HepG2 (cell line): Measurements from ENCODE around the gene SLC16A3. TPM values are rescaled to one million over a fixed set of nuclear protein-coding genes. Genes with fewer than 3 reads are reported as not detected.

Experiments
- DNMT1 ChIP-seq: sonication (generic); formaldehyde crosslinking; IDR thresholded peaks from 2 replicates; pipeline ENCODE4 v1.5.1; 2020; ENCODE audit warnings: mild to moderate bottlenecking, missing genetic modification reagents
- ELF1 ChIP-seq: sonication (generic); formaldehyde crosslinking; IDR thresholded peaks from 2 replicates; pipeline ENCODE4 v1.4.0; 2020; ENCODE audit warnings: missing genetic modification reagents
- ELF3 ChIP-seq: IDR thresholded peaks from 2 replicates; pipeline ENCODE4 v1.6.1; 2016; ENCODE audit warnings: missing genetic modification reagents, missing compliant biosample characterization
- GABPA ChIP-seq, 2 experiments: IDR thresholded peaks; 2 replicates each; pipeline ENCODE4 v1.6.1; 2011 to 2016; ENCODE audit warnings: low read depth in 2 of 2, low read length in 1 of 2, missing biosample characterization in 1 of 2, missing genetic modification characterization in 1 of 2
- GTF2F1 ChIP-seq: fragments of 150-350 bp; IDR thresholded peaks from 2 replicates; pipeline ENCODE4 v1.6.1; 2014; ENCODE audit warnings: low read length
- ISX ChIP-seq: sonication (generic); formaldehyde crosslinking; conservative IDR thresholded peaks from 2 replicates; pipeline ENCODE4 v1.5.0; 2020; ENCODE audit warnings: missing genetic modification reagents
- KLF12 ChIP-seq: sonication (generic); formaldehyde crosslinking; IDR thresholded peaks from 2 replicates; pipeline ENCODE4 v1.4.0; 2020; ENCODE audit warnings: missing genetic modification reagents, borderline replicate concordance
- NFE2L2 ChIP-seq: fragments of 150-350 bp; IDR thresholded peaks from 2 replicates; pipeline ENCODE4 v1.6.1; 2014; ENCODE audit warnings: low read length
- NR1H2 ChIP-seq: sonication (generic); formaldehyde crosslinking; IDR thresholded peaks from 2 replicates; pipeline ENCODE4 v1.8.1; 2022; ENCODE audit warnings: low read depth, missing genetic modification reagents, borderline replicate concordance
- NR2F6 ChIP-seq, 2 experiments: IDR thresholded peaks; 2 replicates each; pipeline ENCODE4 v1.6.1; 2016; ENCODE audit warnings: antibody characterized with exemption in 1 of 2, mild to moderate bottlenecking in 1 of 2
- PAF1 ChIP-seq: IDR thresholded peaks from 2 replicates; pipeline ENCODE4 v1.6.1; 2016; ENCODE audit warnings: missing genetic modification reagents, missing compliant biosample characterization
- ZKSCAN1 ChIP-seq: fragments of 150-350 bp; IDR thresholded peaks from 2 replicates; pipeline ENCODE4 v1.6.1; 2014; ENCODE audit warnings: low read length
- ZNF124 ChIP-seq: sonication (generic); formaldehyde crosslinking; IDR thresholded peaks from 2 replicates; pipeline ENCODE4 v1.4.0; 2020; ENCODE audit warnings: missing genetic modification reagents
- ZNF205 ChIP-seq: IDR thresholded peaks from 2 replicates; pipeline ENCODE4 v1.6.1; 2018; ENCODE audit warnings: missing biosample characterization, missing genetic modification reagents
- ZNF772 ChIP-seq: sonication (generic); formaldehyde crosslinking; IDR thresholded peaks from 2 replicates; pipeline ENCODE4 v1.5.0; 2020; ENCODE audit warnings: mild to moderate bottlenecking, missing genetic modification reagents
- ZSCAN30 ChIP-seq: sonication (generic); formaldehyde crosslinking; IDR thresholded peaks from 2 replicates; pipeline ENCODE4 v1.5.0; 2020; ENCODE audit warnings: mild to moderate bottlenecking, missing genetic modification reagents
- polyA plus RNA-seq, 8 experiments: library from polyadenylated mRNA; depleted of rRNA in 3 of 8; stranded (reverse) in 7 of 8; unstranded in 1 of 8; fragments of >200 nt; fragmentation: Illumina TruSeq in 4 of 8; extraction: Trizol in 4 of 8; gene quantifications; 2 replicates each; pipeline versions ENCODE4 v1.2.1 to v1.2.3, GENCODE V29; 2011 to 2016; ENCODE audit warnings: low read depth in 4 of 8, missing spikeins in 1 of 8, mixed read lengths in 1 of 8; ENCODE audit not compliant: insufficient read depth in 1 of 8
- total RNA-seq, 5 experiments: library from RNA; depleted of rRNA; stranded (reverse); fragments of >200 nt; fragmentation: Illumina TruSeq; extraction: Trizol; gene quantifications; 2 replicates each; pipeline ENCODE4 v1.2.3, GENCODE V29; 2016; ENCODE audit warnings: low read depth in 1 of 5
- TF ChIP-seq, protein P1 (sequence below): sonication (generic); formaldehyde crosslinking; conservative IDR thresholded peaks from 2 replicates; pipeline ENCODE4 v1.8.0; 2022; ENCODE audit warnings: missing genetic modification reagents
- TF ChIP-seq, protein P2 (sequence below): sonication (generic); formaldehyde crosslinking; IDR thresholded peaks from 2 replicates; pipeline ENCODE4 v1.4.0; 2020; ENCODE audit warnings: missing genetic modification reagents
- TF ChIP-seq, protein P3 (sequence below): sonication (generic); formaldehyde crosslinking; conservative IDR thresholded peaks from 2 replicates; pipeline ENCODE4 v1.8.0; 2022; ENCODE audit warnings: low read depth, missing genetic modification reagents
- TF ChIP-seq, protein P4 (sequence below): sonication (generic); formaldehyde crosslinking; IDR thresholded peaks from 2 replicates; pipeline ENCODE4 v1.4.0; 2020; ENCODE audit warnings: missing genetic modification reagents, borderline replicate concordance
- TF ChIP-seq, protein P5 (sequence below): IDR thresholded peaks from 2 replicates; pipeline ENCODE4 v1.6.1; 2016; ENCODE audit warnings: low read depth, borderline replicate concordance

SLC16A3 gene
- total and polyA plus RNA-seq, 2 of the 13 experiments (the other 11 are each of a cell fraction or from before 2014, with no cell fraction given), result 242 to 349 TPM

DNA sequence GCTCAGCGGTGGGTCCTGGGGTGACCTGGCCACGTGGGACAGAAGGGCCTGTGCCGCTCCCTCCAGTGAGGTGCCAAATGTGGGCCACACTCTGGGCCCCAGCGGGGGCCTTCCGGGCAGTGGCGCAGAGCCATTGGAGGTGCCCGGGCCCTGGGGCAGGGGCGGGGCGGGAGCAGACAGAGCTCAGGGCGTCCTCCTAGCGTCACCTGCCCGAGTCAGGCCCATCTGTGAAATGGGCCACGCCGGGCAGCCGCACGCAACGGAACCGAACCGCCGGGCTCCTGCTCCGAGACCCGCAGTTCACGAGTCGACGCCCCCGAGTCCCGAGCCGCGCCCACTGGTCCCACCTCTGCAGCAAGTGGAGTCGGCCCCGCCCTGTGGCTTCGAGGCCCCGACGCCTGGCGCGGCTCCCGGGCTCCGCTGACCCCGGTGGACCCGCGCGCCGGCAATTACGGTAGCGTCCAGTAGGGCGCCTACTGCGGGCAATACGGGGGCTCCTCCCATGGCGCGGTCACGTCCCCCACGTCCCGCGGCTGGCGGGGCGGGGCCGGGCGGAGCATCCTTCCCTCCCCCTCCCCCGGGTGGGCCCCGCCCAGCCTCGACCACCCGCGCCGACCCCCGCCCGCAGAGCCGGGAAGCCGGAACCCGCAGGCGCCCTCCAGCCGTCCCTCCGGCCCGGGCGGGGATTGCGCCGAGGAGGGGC lies 1.9 kb downstream of the SLC16A3 start (continued):
- TF ChIP-seq, protein P1, sequence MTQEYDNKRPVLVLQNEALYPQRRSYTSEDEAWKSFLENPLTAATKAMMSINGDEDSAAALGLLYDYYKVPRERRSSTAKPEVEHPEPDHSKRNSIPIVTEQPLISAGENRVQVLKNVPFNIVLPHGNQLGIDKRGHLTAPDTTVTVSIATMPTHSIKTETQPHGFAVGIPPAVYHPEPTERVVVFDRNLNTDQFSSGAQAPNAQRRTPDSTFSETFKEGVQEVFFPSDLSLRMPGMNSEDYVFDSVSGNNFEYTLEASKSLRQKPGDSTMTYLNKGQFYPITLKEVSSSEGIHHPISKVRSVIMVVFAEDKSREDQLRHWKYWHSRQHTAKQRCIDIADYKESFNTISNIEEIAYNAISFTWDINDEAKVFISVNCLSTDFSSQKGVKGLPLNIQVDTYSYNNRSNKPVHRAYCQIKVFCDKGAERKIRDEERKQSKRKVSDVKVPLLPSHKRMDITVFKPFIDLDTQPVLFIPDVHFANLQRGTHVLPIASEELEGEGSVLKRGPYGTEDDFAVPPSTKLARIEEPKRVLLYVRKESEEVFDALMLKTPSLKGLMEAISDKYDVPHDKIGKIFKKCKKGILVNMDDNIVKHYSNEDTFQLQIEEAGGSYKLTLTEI, result no peak
- TF ChIP-seq ZSCAN30 (CRISPR knock-in tag) (peak; percentile 83; the same call in 1 of the 2 replicates), ZNF124 (CRISPR knock-in tag) (peak; percentile 80), GABPA (IDR thresholded peaks at IDR 0.05; ENCODE audit: low read depth, low read length) (no peak), GABPA (CRISPR knock-in tag; IDR thresholded peaks at IDR 0.05; ENCODE audit: low read depth) (no peak), NR2F6 (IDR thresholded peaks at IDR 0.05) (no peak; the same call in none of the 2 replicates), NR2F6 (CRISPR knock-in tag; IDR thresholded peaks at IDR 0.05) (peak; percentile 86), ZKSCAN1 (peak; percentile 93), NFE2L2 (no peak), ELF1 (CRISPR knock-in tag) (0 out of 2 replicates have a peak, but pooled peaks have one; percentile 46), DNMT1 (no peak), NR1H2 (peak; percentile 84; the same call in 1 of the 2 replicates), ZNF205 (no peak), GTF2F1 (no peak), KLF12 (CRISPR knock-in tag) (peak; percentile 99), ZNF772 (CRISPR knock-in tag) (peak; percentile 98), ELF3 (CRISPR knock-in tag) (peak; percentile 88), ISX (CRISPR knock-in tag) (peak; percentile 98), PAF1 (peak; percentile 77)
- TF ChIP-seq, protein P2, sequence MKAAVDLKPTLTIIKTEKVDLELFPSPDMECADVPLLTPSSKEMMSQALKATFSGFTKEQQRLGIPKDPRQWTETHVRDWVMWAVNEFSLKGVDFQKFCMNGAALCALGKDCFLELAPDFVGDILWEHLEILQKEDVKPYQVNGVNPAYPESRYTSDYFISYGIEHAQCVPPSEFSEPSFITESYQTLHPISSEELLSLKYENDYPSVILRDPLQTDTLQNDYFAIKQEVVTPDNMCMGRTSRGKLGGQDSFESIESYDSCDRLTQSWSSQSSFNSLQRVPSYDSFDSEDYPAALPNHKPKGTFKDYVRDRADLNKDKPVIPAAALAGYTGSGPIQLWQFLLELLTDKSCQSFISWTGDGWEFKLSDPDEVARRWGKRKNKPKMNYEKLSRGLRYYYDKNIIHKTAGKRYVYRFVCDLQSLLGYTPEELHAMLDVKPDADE (CRISPR knock-in tag), result peak; percentile 98
- TF ChIP-seq, protein P3, sequence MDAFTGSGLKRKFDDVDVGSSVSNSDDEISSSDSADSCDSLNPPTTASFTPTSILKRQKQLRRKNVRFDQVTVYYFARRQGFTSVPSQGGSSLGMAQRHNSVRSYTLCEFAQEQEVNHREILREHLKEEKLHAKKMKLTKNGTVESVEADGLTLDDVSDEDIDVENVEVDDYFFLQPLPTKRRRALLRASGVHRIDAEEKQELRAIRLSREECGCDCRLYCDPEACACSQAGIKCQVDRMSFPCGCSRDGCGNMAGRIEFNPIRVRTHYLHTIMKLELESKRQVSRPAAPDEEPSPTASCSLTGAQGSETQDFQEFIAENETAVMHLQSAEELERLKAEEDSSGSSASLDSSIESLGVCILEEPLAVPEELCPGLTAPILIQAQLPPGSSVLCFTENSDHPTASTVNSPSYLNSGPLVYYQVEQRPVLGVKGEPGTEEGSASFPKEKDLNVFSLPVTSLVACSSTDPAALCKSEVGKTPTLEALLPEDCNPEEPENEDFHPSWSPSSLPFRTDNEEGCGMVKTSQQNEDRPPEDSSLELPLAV (CRISPR knock-in tag), result peak; percentile 91
- TF ChIP-seq, protein P4, sequence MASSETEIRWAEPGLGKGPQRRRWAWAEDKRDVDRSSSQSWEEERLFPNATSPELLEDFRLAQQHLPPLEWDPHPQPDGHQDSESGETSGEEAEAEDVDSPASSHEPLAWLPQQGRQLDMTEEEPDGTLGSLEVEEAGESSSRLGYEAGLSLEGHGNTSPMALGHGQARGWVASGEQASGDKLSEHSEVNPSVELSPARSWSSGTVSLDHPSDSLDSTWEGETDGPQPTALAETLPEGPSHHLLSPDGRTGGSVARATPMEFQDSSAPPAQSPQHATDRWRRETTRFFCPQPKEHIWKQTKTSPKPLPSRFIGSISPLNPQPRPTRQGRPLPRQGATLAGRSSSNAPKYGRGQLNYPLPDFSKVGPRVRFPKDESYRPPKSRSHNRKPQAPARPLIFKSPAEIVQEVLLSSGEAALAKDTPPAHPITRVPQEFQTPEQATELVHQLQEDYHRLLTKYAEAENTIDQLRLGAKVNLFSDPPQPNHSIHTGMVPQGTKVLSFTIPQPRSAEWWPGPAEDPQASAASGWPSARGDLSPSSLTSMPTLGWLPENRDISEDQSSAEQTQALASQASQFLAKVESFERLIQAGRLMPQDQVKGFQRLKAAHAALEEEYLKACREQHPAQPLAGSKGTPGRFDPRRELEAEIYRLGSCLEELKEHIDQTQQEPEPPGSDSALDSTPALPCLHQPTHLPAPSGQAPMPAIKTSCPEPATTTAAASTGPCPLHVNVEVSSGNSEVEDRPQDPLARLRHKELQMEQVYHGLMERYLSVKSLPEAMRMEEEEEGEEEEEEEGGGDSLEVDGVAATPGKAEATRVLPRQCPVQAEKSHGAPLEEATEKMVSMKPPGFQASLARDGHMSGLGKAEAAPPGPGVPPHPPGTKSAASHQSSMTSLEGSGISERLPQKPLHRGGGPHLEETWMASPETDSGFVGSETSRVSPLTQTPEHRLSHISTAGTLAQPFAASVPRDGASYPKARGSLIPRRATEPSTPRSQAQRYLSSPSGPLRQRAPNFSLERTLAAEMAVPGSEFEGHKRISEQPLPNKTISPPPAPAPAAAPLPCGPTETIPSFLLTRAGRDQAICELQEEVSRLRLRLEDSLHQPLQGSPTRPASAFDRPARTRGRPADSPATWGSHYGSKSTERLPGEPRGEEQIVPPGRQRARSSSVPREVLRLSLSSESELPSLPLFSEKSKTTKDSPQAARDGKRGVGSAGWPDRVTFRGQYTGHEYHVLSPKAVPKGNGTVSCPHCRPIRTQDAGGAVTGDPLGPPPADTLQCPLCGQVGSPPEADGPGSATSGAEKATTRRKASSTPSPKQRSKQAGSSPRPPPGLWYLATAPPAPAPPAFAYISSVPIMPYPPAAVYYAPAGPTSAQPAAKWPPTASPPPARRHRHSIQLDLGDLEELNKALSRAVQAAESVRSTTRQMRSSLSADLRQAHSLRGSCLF (CRISPR knock-in tag), result peak; percentile 93; the same call in 1 of the 2 replicates
- TF ChIP-seq, protein P5, sequence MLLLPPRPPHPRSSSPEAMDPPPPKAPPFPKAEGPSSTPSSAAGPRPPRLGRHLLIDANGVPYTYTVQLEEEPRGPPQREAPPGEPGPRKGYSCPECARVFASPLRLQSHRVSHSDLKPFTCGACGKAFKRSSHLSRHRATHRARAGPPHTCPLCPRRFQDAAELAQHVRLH, result peak; percentile 99
